Epithelial cell of esophagus (primary cell): ENCODE measurements around the gene PRAMEF20.
"Not testable (repeated sequence)": the region's sequence is repeated elsewhere in the genome, so short reads cannot be mapped to it uniquely, and the experiment has no call there.

Source experiments
- DNase-seq: peaks from one replicate; pipeline ENCODE4 v3.0.0; 2010; ENCODE audit warnings: low read depth
- H3K4me3 ChIP-seq: 2 replicates; pipeline ENCODE4 v1.5.1; 2011; ENCODE audit warnings: mild to moderate bottlenecking, low read length, control low read depth
- TF ChIP-seq, protein P1 (sequence below): IDR thresholded peaks from 2 replicates; pipeline ENCODE4 v1.5.1; 2011; ENCODE audit warnings: low read depth, mild to moderate bottlenecking, low read length, control low read depth, inconsistent platforms; ENCODE audit not compliant: insufficient read depth; ENCODE audit errors: missing control alignments

The PRAMEF20 gene

DNA sequence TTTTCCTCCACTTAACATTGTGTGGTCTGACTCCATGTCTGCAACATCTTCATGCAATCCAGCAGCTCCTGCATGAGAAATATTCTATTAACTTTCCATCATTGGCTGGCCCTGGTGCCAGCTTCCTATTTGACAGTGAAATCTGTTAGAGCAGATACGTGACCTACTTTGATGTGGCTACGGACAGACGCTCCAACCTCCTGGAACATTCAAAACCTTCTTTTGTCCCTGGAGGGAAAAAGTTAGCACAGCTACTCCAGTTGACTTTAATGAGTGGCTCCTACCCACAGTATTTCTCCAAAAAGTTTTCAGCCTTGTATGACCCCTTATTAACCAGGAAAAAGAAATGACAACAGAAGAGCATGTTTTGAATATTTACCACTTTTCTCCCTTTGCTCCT, 22.0 kb downstream of the PRAMEF20 start:
- TF ChIP-seq, protein P1, sequence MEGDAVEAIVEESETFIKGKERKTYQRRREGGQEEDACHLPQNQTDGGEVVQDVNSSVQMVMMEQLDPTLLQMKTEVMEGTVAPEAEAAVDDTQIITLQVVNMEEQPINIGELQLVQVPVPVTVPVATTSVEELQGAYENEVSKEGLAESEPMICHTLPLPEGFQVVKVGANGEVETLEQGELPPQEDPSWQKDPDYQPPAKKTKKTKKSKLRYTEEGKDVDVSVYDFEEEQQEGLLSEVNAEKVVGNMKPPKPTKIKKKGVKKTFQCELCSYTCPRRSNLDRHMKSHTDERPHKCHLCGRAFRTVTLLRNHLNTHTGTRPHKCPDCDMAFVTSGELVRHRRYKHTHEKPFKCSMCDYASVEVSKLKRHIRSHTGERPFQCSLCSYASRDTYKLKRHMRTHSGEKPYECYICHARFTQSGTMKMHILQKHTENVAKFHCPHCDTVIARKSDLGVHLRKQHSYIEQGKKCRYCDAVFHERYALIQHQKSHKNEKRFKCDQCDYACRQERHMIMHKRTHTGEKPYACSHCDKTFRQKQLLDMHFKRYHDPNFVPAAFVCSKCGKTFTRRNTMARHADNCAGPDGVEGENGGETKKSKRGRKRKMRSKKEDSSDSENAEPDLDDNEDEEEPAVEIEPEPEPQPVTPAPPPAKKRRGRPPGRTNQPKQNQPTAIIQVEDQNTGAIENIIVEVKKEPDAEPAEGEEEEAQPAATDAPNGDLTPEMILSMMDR: no peak
- H3K4me3 ChIP-seq: no peak overlapping the region
- DNase-seq: no peak

DNA sequence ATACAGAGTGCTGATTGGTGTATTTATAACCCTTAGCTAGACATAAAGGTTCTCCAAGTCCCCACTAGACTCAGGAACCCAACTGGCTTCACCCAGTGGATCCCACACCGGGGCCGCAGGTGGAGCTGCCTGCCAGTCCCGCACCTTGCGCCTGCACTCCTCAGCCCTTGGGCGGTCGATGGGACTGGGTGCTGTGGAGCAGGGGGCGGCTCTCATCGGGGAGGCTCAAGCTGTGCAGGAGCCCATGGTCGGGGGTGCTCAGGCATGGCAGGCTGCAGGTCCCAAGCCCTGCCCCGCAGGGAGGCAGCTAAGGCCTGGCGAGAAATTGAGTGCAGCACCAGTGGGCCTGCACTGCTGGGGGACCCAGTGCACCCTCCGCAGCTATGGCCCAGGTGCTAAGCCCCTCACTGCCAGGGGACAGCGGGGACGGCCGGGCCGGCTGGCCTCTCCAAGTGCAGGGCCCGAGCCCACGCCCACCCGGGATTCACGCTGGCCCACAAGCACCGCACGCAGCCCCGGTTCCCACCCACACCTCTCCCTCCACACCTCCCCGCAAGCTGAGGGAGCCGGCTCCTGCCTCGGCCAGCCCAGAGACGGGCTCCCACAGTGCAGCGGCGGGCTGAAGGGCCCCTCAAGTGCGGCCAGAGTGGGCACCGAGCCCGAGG, 23.6 kb downstream of the PRAMEF20 start:
- DNase-seq, H3K4me3 ChIP-seq: not testable (repeated sequence)

DNA sequence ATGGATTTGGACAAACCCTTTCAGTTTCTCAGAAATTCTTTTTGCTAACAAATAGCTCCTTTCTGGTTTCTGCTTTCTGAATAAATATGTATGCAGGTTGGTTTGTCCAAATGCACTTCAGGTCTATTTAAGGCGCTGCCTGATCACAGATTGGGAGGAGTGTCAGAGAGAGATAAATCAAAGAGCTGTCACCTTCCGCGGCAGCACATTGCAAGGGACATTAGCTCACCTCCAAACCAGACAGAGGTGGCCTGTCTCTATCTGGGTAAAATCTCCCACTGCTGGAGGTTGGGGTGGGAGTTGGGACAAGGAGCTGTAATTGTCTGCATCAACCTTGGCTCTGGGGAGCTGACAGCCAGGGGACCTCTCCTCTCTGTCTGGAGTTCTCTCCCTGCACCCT, 25.2 kb downstream of the PRAMEF20 start:
- DNase-seq: no peak
- no peak overlapping the region for H3K4me3 ChIP-seq
- TF ChIP-seq, protein P1: no peak

DNA sequence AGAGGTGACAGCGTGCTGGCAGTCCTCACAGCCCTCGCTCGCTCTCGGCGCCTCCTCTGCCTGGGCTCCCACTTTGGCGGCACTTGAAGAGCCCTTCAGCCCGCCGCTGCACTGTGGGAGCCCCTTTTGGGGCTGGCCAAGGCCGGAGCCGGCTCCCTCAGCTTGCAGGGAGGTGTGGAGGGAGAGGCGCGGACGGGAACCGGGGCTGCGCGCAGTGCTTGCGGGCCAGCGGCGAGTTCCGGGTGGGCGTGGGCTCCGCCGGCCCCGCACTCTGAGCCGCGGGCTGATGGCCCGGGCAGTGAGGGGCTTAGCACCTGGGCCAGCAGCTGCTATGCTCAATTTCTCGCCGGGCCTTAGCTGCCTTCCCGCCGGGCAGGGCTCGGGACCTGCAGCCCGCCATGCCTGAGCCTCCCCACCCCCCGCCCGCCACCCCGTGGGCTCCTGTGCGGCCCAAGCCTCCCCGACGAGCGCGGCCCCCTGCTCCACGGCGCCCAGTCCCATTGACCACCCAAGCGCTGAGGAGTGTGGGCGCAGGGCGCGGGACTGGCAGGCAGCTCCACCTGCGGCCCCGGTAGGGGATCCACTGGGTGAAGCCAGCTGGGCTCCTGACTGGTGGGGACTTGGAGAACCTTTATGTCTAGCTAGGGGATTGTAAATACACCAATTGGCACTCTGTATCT, 29.0 kb downstream of the PRAMEF20 start:
- DNase-seq: not testable (repeated sequence)

DNA sequence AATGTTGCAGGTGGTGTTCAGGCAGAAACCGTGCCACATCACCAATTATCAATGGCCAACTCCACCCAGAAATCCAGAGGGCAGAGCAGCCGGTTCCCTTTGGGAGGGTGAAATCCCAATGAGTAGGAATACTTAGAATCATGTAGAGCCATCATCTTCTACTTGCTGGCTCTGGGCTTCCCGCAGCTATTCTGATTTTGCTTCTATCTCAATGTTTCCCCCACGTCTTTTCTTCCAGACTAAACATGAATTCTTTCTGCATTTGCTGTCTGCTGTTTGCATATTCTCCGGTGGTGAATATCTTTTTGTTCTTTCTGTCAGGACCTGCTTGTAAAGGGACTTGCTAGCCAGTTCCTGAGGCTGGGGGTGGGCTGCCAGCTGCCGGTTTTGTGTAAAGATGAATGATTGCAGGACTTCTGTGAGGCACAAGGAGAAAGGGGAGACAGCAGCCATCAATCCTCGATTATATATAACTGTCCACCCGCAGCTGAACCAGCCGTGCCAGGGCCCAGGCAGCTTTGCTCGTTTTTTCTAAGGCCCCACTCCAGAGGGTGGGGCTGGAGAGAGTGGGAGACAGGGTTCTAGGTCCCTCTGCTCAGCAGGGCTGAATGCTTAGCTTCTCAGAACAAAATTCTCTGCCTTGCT, 33.2 kb downstream of the PRAMEF20 start:
- TF ChIP-seq, protein P1: no peak
- DNase-seq: no peak

More for the DNA sequence above, 29.0 kb downstream of the PRAMEF20 start:
- H3K4me3 ChIP-seq: not testable (repeated sequence)

DNA sequence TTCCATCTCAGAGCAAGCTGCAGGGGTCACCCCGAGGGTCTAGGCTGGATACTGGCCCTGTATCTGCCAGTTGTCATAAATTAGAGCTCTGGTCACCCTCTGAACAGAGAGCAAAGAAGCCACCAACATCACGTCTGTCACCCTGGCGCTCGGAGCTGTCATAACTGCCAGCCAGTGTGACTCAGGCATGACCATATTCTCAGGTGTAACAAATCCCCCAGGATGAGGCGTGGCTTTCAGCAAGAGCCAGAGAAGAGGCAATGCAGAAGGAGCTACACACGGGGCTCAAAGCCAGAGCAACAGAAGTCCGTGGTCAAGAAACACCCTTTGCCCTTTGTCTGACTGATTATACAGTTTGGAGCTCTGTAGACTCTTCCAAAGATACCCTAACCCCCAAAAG, 40.0 kb downstream of the PRAMEF20 start:
- H3K4me3 ChIP-seq: no peak overlapping the region
- peak; percentile 4 for DNase-seq
- TF ChIP-seq, protein P1: no peak

More for the DNA sequence above, 33.2 kb downstream of the PRAMEF20 start:
- no peak overlapping the region for H3K4me3 ChIP-seq

DNA sequence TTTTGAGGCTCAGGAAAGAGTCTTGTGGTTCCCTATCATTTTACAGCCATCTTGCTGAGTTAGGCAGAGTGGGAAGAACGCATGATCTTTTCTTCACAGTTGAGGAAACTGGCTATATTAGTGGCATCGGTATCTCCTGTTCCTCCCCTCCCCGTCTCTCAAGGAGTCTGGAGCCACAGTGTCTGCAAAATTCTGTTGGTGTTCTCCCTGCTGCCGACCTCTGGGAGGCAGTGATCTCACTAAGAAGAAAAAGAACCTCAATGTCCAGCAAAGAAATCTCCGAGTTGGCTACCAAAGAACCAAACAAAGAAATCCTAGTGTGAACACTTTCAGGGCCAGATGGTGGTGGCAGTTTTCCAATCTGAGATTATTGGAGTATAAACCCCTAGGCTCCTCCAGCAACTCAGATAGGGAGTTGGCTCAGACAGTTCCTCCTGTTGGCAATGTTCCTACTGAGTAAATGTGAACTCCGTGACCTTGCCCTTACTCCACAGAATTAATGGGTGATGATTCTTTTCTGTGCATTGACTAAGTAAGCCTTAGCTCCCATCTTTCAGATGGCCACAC, 41.2 kb downstream of the PRAMEF20 start:
- no peak overlapping the region for H3K4me3 ChIP-seq

More for the DNA sequence above, 41.2 kb downstream of the PRAMEF20 start:
- TF ChIP-seq, protein P1: no peak
- no peak for DNase-seq
